Smooth muscle cell of bladder (primary cell): Measurements from ENCODE around the gene ACTMAP. TPM values are rescaled to one million over a fixed set of nuclear protein-coding genes. Genes with fewer than 3 reads are reported as not detected.

Source experiments
- total RNA-seq: library from RNA; depleted of rRNA; stranded (reverse); fragments of >200 nt; gene quantifications from 2 replicates; pipeline ENCODE4 v1.2.3, GENCODE V29; 2014

The ACTMAP gene
- total RNA-seq, result 0.37 and 0.57 TPM in 2 replicates

DNA sequence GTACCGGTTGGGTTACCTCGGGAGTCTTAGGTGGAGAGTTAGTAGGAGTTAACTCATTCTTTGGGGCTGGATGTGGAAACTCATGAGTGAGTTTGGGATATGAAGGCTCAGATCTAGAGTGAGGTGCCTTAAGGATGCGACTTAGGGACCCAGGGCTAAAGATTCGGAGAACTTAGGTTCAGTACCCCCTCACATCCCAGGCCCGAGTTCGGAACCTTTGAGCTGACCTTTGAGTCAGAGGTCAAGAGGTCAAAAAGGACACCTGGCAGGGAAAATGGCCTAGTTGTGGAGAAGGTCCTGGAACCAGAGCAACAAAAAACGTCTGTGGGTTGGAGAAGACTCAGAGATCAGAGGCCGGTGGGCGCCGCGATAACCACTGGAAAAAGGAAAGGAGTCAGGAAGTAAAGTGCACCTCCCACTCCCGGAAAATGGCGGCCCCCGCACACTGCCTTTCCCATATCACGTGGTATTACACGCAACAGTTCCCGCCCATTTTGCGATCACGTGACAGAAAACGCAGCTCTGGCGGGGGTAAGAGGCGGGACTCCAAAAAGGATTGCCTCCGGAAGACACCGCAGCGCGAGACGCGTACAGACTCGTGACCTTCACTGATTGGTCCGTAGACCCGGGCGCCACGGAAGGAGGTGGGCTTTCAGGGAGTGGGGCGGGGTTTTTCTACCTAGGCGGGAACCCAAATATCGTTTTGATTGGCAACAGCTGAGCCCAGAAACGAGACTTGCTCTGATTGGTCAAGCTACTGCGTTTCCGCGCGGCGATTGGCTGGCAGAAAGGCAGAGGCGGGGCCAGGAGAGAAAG lies at the start of gene ACTMAP:
Gene ACTMAP, minus strand, starts transcription at position 420 of the 816 bp plus-strand sequence. CDS start 674 bp downstream, outside the sequence.

DNA sequence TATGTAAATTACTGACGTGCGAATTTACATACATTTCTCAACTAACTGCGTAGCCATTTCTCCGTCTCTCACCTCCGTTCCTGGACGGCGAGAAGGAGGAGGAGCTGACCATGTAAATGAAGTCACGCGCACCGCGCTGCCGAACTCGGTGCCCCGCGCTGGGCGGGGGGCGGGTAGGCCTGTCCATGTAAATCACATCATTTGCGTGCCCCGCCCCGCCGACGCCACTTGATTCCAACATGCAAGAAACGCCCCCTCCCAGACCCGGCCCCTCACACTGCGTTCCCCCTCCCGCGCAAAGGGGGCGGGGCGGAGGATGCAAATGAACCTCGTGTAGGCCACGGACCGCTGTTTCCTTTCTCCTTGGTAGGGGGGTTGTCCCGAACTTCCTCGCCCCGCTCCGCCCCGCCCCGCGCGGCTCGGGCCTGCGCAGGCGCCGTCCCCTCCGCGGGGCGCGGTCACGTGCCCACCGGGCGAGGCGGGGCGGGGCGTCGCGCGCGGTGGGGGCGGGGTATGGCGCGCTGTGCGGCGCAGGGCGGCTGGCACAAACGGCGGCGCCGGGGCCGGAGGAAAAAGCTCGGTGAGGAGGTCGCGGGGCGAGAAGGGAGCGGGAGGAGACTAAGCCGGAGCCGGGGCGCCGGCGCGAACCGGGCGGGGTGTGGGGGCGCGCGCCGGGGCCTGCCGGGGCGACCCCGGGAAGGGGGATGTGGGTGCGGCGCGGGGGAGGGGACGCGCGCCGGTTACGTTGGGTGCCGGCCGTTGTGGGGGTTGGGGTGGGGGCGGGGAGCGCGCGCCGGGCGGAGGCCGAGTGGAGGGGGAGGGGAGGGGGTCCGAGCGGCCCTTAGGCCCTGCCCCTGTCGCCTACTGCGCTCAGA lies 48.6 kb upstream of the ACTMAP start, which contains the start of gene EGLN2:
Gene EGLN2, plus strand, starts transcription at position 509 of the 875 bp plus-strand sequence. CDS start 1,382 bp downstream, outside the sequence.

DNA sequence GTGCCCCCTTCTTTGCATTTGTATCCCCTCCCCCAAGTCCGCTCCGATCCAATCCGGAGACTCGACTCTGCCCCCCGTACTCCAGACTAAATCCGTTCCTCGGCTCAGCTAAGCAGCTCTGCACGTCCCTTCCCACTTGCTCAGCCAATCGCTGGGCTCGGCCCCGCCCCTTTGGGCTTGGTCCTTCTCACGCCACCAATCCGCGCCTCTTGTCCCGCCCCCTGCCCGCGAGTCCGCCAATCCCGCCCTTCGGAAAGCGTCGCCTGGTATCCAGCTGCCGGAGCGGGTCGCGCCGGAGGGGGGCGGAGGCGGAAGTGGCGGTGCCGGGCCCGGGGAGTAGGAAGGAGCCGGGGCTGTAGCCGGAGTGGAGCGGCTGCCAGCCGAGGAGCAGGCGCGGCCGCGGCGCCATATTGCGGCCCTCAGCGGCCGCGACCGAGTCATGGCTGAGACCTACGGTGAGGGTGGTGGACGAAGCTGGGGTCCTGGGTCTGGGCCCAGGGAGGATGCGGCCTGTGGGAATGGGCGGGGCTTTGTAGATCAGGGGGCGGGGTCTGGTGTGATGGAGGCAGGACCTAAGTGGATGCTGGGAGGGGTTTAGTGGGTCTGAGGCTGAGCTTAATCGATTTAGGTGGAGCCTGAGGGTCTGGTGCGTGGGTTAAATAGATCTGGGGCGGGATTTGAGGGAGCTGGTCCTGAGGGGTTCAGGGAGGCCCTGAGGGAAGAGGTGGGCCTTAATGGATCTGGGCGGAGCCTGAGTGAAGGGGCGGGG lies 27.8 kb upstream of the ACTMAP start, which contains the start of gene RAB4B:
Gene RAB4B, plus strand, starts transcription at position 311 of the 769 bp plus-strand sequence. Its CDS starts 129 bp downstream, at position 440.

GRCh38 chr19:40774916-40775631 lies 24.8 kb upstream of the ACTMAP start, which contains the start of gene MIA:
MIA (plus strand) TSS chr19:40775521; CDS start chr19:40775543, 22 bp downstream.

GRCh38 chr19:40750874-40751537 lies 729 bp upstream of the ACTMAP start, which contains the start of gene SNRPA:
SNRPA (plus strand) TSS chr19:40751203; CDS start chr19:40751409, 206 bp downstream.

DNA sequence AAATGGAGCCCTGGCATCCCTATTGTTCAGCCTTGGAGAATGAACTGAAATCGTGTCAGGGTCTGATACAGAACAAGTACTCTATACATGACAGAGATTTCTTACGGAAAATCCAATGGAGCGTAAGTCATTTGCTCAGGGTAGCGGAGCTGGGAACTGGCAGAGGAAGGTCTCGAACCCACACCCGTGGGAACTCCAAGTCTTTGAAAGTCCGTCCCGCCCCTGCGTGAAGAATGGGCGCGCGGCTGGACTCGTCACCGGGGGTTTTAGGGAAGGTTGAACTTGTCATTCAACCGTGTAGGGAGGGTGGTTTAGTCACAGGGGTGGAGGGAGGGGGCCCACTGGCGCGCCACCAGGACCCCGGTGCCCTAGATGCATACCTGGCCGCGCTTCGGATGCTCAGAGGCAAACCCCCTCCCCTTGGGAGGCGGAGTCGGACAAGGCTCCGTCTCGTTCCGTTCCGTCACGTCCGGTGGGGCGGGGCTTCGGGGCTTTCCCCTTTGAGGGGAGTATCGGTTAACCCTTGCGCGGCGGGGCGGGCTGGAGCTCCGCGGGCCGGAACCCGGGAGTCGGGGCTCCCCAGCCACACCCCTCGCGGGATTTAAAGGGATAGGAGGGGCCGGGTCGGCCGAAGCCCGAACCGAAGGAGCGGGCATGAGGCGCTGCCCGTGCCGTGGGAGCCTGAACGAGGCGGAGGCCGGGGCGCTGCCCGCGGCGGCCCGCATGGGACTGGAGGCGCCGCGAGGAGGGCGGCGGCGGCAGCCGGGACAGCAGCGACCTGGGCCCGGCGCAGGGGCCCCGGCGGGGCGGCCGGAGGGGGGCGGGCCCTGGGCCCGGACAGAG lies 33.6 kb downstream of the ACTMAP start, which contains the start of the genes COQ8B and ITPKC:
Gene COQ8B, minus strand, starts transcription at position 405 of the 843 bp plus-strand sequence. CDS start 2,254 bp downstream, outside the sequence.
Gene ITPKC, plus strand, starts transcription at position 631 of the 843 bp plus-strand sequence. Its CDS starts 24 bp downstream, at position 655.

Other genes starting within 250 kb of the ACTMAP start
- 13.5 and 17.2 TPM in 2 replicates for gene SHKBP1, start 173.6 kb downstream of the ACTMAP start, total RNA-seq
- gene LTBP4, start 149.1 kb downstream of the ACTMAP start, total RNA-seq, result 20.1 and 36.6 TPM in 2 replicates
- 12.9 and 19.4 TPM in 2 replicates for gene NUMBL, start 59.8 kb downstream of the ACTMAP start, total RNA-seq
- gene COQ8B, start 33.6 kb downstream of the ACTMAP start, total RNA-seq, result 28.5 and 36.7 TPM in 2 replicates
- 10.5 and 12.6 TPM in 2 replicates for gene ITPKC, start 33.4 kb downstream of the ACTMAP start, total RNA-seq
- 33.3 and 61.4 TPM in 2 replicates for gene SNRPA, start 726 bp upstream of the ACTMAP start, total RNA-seq
- gene MIA, start 25.0 kb upstream of the ACTMAP start, total RNA-seq, result 0.18 TPM in 1 of 2 replicates, not detected in the other
- gene RAB4B, start 27.8 kb upstream of the ACTMAP start, total RNA-seq, result 6.3 and 7.1 TPM in 2 replicates
- 70.5 and 73.9 TPM in 2 replicates for gene EGLN2, start 48.7 kb upstream of the ACTMAP start, total RNA-seq
- not detected in 2 replicates for gene CYP2A6, start 100.0 kb upstream of the ACTMAP start, total RNA-seq
- gene CYP2A7, start 131.8 kb upstream of the ACTMAP start, total RNA-seq, result not detected in 2 replicates
- not detected in 2 replicates for gene CYP2B6, start 240.8 kb upstream of the ACTMAP start, total RNA-seq